HepG2 (cell line): ENCODE results near the gene ZNF524. TPM values are rescaled to one million over a fixed set of nuclear protein-coding genes. Genes with fewer than 3 reads are reported as not detected.
A peak's percentile ranks its signal among the peaks of the same experiment; 100 is the strongest.

Experiments used
- AFF4 ChIP-seq: sonication (generic); formaldehyde crosslinking; IDR thresholded peaks from 2 replicates; pipeline ENCODE4 v1.4.0; 2020; ENCODE audit warnings: missing genetic modification reagents
- ATF1 ChIP-seq: IDR thresholded peaks from 2 replicates; pipeline ENCODE4 v1.6.1; 2016; ENCODE audit warnings: mild to moderate bottlenecking, control low read depth
- ATF5 ChIP-seq: sonication (generic); formaldehyde crosslinking; IDR thresholded peaks from 2 replicates; pipeline ENCODE4 v1.4.0; 2020; ENCODE audit warnings: mild to moderate bottlenecking, low read depth, missing genetic modification reagents
- CEBPB ChIP-seq: IDR thresholded peaks from 2 replicates; pipeline ENCODE4 v1.6.1; 2011; ENCODE audit warnings: low read depth, low read length, improper control_type of control experiment, borderline replicate concordance
- HNRNPK ChIP-seq: fragments of 200-400 bp; formaldehyde crosslinking; IDR thresholded peaks from 2 replicates; pipeline ENCODE4 v1.6.1; 2018; ENCODE audit warnings: low read length, low read depth, moderate library complexity, mild to moderate bottlenecking; ENCODE audit not compliant: poor library complexity, severe bottlenecking
- KAT8 ChIP-seq: IDR thresholded peaks from 2 replicates; pipeline ENCODE4 v1.6.1; 2016; ENCODE audit warnings: missing genetic modification reagents, missing compliant biosample characterization
- NFE2L1 ChIP-seq: sonication (generic); formaldehyde crosslinking; IDR thresholded peaks from 2 replicates; pipeline ENCODE4 v1.4.0; 2020; ENCODE audit warnings: missing genetic modification reagents, mild to moderate bottlenecking, borderline replicate concordance
- PAX8 ChIP-seq: sonication (generic); formaldehyde crosslinking; IDR thresholded peaks from 2 replicates; pipeline ENCODE4 v1.8.0; 2022; ENCODE audit warnings: mild to moderate bottlenecking, missing genetic modification reagents, borderline replicate concordance
- PHF5A ChIP-seq: IDR thresholded peaks from one replicate; pipeline ENCODE4 v1.6.1; 2018; ENCODE audit warnings: low read depth, missing genetic modification reagents; ENCODE audit not compliant: unreplicated experiment
- RARG ChIP-seq: sonication (generic); formaldehyde crosslinking; IDR thresholded peaks from 2 replicates; pipeline ENCODE4 v1.4.0; 2020; ENCODE audit warnings: low read depth, mild to moderate bottlenecking, missing genetic modification reagents
- SKI ChIP-seq: fragments of 450-650 bp; IDR thresholded peaks from one replicate; pipeline ENCODE4 v1.6.1; 2018; ENCODE audit warnings: mild to moderate bottlenecking; ENCODE audit not compliant: partially characterized antibody
- STAT5B ChIP-seq: sonication (generic); formaldehyde crosslinking; IDR thresholded peaks from 2 replicates; pipeline ENCODE4 v1.4.0; 2020; ENCODE audit warnings: missing genetic modification reagents
- WIZ ChIP-seq: sonication (generic); formaldehyde crosslinking; IDR thresholded peaks from 2 replicates; pipeline ENCODE4 v1.5.1; 2020; ENCODE audit warnings: mild to moderate bottlenecking, missing genetic modification reagents
- ZBTB1 ChIP-seq: sonication (generic); formaldehyde crosslinking; IDR thresholded peaks from 2 replicates; pipeline ENCODE4 v1.4.0; 2020; ENCODE audit warnings: missing genetic modification reagents, borderline replicate concordance
- ZBTB49 ChIP-seq: sonication (generic); formaldehyde crosslinking; IDR thresholded peaks from 2 replicates; pipeline ENCODE4 v1.4.0; 2020; ENCODE audit warnings: missing genetic modification reagents, borderline replicate concordance
- ZNF317 ChIP-seq: sonication (generic); formaldehyde crosslinking; IDR thresholded peaks from 2 replicates; pipeline ENCODE4 v1.5.0; 2020; ENCODE audit warnings: mild to moderate bottlenecking, missing genetic modification reagents
- ZNF383 ChIP-seq: sonication (generic); formaldehyde crosslinking; IDR thresholded peaks from 2 replicates; pipeline ENCODE4 v1.4.0; 2020; ENCODE audit warnings: missing genetic modification reagents, mild to moderate bottlenecking, borderline replicate concordance
- ZNF670 ChIP-seq: sonication (generic); formaldehyde crosslinking; IDR thresholded peaks from 2 replicates; pipeline ENCODE4 v1.8.0; 2022; ENCODE audit warnings: mild to moderate bottlenecking, missing genetic modification reagents, borderline replicate concordance
- ZNF761 ChIP-seq: sonication (generic); formaldehyde crosslinking; conservative IDR thresholded peaks from 2 replicates; pipeline ENCODE4 v1.4.0; 2020; ENCODE audit warnings: mild to moderate bottlenecking, missing genetic modification reagents
- ZNF816 ChIP-seq: sonication (generic); formaldehyde crosslinking; IDR thresholded peaks from 2 replicates; pipeline ENCODE4 v1.8.0; 2022; ENCODE audit warnings: missing genetic modification reagents, mild to moderate bottlenecking, borderline replicate concordance
- ZSCAN31 ChIP-seq: sonication (generic); formaldehyde crosslinking; IDR thresholded peaks from 2 replicates; pipeline ENCODE4 v1.5.0; 2020; ENCODE audit warnings: low read depth, mild to moderate bottlenecking, missing genetic modification reagents
- polyA plus RNA-seq, 8 experiments: library from polyadenylated mRNA; depleted of rRNA in 3 of 8; stranded (reverse) in 7 of 8; unstranded in 1 of 8; fragments of >200 nt; fragmentation: Illumina TruSeq in 4 of 8; extraction: Trizol in 4 of 8; gene quantifications; 2 replicates each; pipeline versions ENCODE4 v1.2.1 to v1.2.3, GENCODE V29; 2011 to 2016; ENCODE audit warnings: low read depth in 4 of 8, missing spikeins in 1 of 8, mixed read lengths in 1 of 8; ENCODE audit not compliant: insufficient read depth in 1 of 8
- total RNA-seq, 5 experiments: library from RNA; depleted of rRNA; stranded (reverse); fragments of >200 nt; fragmentation: Illumina TruSeq; extraction: Trizol; gene quantifications; 2 replicates each; pipeline ENCODE4 v1.2.3, GENCODE V29; 2016; ENCODE audit warnings: low read depth in 1 of 5

The ZNF524 gene
- total and polyA plus RNA-seq, 2 of the 13 experiments (the other 11 are each of a cell fraction or from before 2014, with no cell fraction given) = 3.2 to 4.6 TPM

- TF ChIP-seq STAT5B (CRISPR knock-in tag) (0 out of 2 replicates have a peak, but pooled peaks have one; percentile 19), ZBTB49 (no peak), ATF1 (CRISPR knock-in tag) (no peak), SKI (no peak), ZSCAN31 (0 out of 2 replicates have a peak, but pooled peaks have one; percentile 58), ZNF816 (CRISPR knock-in tag) (no peak), ZBTB1 (CRISPR knock-in tag) (no peak), ZNF670 (no peak), ZNF761 (CRISPR knock-in tag) (peak; percentile 48; the same call in 1 of the 2 replicates), PAX8 (CRISPR knock-in tag) (0 out of 2 replicates have a peak, but pooled peaks have one; percentile 62), KAT8 (peak; percentile 90), ZNF383 (CRISPR knock-in tag) (no peak), NFE2L1 (CRISPR knock-in tag) (no peak), AFF4 (CRISPR knock-in tag) (no peak), RARG (CRISPR knock-in tag) (no peak), ZNF317 (peak; percentile 67; the same call in 1 of the 2 replicates), PHF5A (CRISPR knock-in tag) (no peak), CEBPB (no peak), HNRNPK (no peak), ATF5 (CRISPR knock-in tag) (0 out of 2 replicates have a peak, but pooled peaks have one; percentile 33), WIZ (no peak)
Observed at GRCh38 chr19:55643003-55643886, 43.2 kb downstream of the ZNF524 start, which contains the start of gene ZNF581 (continued).
